ES-I3 (cell line): ENCODE measurements around the gene LY6G5B.
"Not testable (repeated sequence)": the region's sequence is repeated elsewhere in the genome, so short reads cannot be mapped to it uniquely, and the experiment has no call there.

Experiments used
- H3K36me3 ChIP-seq: 2 replicates; pipeline ENCODE4 v1.6.1; 2013; ENCODE audit warnings: mild to moderate bottlenecking, low read length, control low read depth, moderate library complexity; ENCODE audit not compliant: insufficient read depth
- H3K4me1 ChIP-seq: 2 replicates; pipeline ENCODE4 v1.6.1; 2013; ENCODE audit warnings: mild to moderate bottlenecking, control low read depth, low read length; ENCODE audit not compliant: insufficient read depth
- H3K9ac ChIP-seq: 2 replicates; pipeline ENCODE4 v1.6.1; 2013; ENCODE audit warnings: low read depth, mild to moderate bottlenecking, low read length, moderate library complexity
- H3K9me3 ChIP-seq: 2 replicates; pipeline ENCODE4 v1.6.1; 2013; ENCODE audit warnings: mild to moderate bottlenecking, low read length, moderate library complexity; ENCODE audit not compliant: control insufficient read depth, insufficient read depth

The LY6G5B gene

DNA sequence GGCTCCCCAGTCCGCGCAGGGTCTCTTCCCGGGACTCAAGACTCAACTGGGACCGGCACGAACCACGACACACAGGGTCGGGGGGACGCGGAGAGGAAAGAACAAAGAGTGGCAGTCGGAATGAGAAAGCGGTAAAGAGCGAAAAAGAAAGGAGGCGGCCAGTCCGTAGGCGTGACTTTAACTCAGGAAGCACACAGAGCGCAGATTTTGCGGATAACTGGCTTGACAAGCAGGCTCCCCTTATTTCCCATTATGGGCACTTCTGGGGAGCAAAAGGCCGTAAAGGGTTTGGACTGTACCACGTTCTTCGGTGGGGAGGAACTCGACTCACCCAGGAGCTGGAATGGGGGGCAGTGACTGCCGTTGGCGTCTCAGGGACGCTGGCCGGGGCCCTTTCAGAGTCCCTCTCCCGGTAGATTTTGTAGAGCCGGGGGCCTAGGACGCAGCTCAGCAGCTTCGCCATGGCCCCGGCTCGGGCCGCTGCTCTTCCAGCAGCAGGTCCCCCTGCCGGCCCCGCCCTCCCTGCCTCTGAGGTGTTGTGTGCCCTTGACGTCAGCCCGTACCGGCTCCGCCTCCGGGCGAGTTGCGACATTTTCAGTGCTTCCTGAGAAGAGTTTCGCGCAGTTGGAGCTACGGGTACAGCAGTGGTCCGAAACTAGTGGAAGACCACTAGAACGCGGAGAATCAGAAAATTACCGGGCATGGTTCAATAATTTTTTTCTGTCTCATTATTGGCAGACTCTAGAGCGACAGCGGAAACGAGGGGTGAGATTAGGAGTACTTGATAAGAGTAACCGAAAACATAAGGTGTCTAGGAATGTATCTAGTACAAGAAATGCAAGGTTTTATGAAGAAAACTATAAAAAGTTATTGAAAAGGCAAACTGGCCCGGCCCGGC is 33.3 kb downstream of the LY6G5B start, which contains the start of gene ABHD16A:
ABHD16A (minus strand) TSS at position 506 of the 898 bp plus-strand sequence; CDS start at position 463, 43 bp downstream.
- H3K9me3 ChIP-seq: no peaks in the 10 kb centered on the region
- H3K4me1 ChIP-seq: peaks cover 7% of the 10 kb centered on the region; the same call in 1 of the 2 replicates
- 0 out of 2 replicates have a peak, but pooled peaks cover 3% of the 10 kb centered on the region for H3K36me3 ChIP-seq
- peak within 1 kb of the TSS; percentile 69 for H3K9ac ChIP-seq

DNA sequence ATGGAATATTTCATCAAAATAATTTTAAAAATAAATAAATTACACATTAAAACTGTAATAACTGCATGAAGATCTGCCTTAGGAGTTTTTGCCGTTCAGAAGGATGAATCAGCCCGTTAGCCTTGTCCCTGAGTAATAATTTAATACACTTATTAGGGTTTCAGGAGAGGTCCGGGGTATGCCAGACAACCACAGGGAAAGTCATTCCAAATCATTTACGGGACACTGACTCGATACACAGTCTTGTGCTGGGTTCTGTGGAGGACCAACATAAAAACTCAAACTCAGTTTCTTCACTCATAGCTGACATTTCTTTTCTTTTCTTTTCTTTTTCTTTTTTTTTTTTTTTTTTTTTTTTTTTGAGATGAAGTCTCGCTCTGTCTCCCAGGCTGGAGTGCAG is 36.2 kb downstream of the LY6G5B start:
- Histone ChIP-seq H3K36me3 (no peaks in the 10 kb centered on the region), H3K9ac (no peak overlapping the region), H3K4me1 (peaks cover 11% of the 10 kb centered on the region), H3K9me3 (no peaks in the 10 kb centered on the region)

DNA sequence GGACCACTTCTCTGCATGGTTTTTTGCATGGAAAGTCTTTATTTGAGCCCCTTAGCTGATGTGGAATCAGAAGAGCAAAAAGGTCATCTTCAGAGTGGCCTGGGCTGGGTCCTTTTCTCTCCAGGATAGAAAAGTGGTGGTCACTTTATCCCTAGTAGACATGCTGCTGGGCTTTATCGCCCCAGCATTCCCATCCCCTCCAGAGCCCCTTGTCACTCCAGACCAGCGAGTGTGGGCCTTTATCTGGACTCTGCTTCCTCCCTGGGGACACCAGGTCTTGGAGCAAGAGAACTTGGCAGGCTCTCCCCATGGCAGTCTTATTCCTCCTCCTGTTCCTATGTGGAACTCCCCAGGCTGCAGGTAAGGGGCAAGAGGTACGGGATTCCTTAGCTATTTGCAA is 36.8 kb downstream of the LY6G5B start, which contains the start of gene LY6G6F:
LY6G6F (plus strand) TSS at position 268 of the 400 bp plus-strand sequence; CDS start at position 309, 41 bp downstream.
- no peak within 1 kb of the TSS for H3K9ac ChIP-seq

DNA sequence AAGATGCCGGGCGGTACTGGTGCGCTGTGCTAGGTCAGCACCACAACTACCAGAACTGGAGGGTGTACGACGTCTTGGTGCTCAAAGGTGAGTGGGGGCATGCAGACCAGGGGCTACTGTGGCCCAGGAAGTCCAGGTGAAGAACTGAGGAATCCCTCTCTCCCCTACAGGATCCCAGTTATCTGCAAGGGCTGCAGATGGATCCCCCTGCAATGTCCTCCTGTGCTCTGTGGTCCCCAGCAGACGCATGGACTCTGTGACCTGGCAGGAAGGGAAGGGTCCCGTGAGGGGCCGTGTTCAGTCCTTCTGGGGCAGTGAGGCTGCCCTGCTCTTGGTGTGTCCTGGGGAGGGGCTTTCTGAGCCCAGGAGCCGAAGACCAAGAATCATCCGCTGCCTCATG is 37.9 kb downstream of the LY6G5B start:
- H3K36me3 ChIP-seq: no peaks in the 10 kb centered on the region
- H3K9me3 ChIP-seq: no peaks in the 10 kb centered on the region
- H3K9ac ChIP-seq: no peak overlapping the region
- peaks cover 3% of the 10 kb centered on the region; the same call in 1 of the 2 replicates for H3K4me1 ChIP-seq

More for the DNA sequence above, 36.8 kb downstream of the LY6G5B start, which contains the start of gene LY6G6F:
- Histone ChIP-seq H3K4me1 (peaks cover 9% of the 10 kb centered on the region), H3K36me3 (no peaks in the 10 kb centered on the region), H3K9me3 (no peaks in the 10 kb centered on the region)

DNA sequence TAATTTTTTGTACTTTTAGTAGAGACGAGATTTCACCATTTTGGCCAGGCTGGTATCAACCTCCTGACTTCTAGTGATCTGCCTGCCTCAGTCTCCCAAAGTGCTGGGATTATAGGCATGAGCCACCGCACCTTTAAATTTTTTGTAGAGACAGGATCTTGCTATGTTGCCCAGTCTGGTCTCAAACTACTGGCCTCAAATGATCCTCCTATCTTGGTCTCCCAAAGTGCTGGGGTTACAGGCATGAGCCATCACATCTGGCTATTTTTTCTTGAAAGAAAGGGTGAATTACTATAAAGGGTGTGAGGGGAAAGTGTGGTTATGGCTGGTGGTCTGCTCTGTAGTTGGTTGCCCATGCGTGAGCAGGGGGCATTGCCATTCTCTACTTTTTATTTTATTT is 38.4 kb downstream of the LY6G5B start:
- Histone ChIP-seq H3K9me3 (no peaks in the 10 kb centered on the region), H3K4me1 (peaks cover 3% of the 10 kb centered on the region; the same call in 1 of the 2 replicates), H3K36me3 (no peaks in the 10 kb centered on the region), H3K9ac (no peak overlapping the region)

DNA sequence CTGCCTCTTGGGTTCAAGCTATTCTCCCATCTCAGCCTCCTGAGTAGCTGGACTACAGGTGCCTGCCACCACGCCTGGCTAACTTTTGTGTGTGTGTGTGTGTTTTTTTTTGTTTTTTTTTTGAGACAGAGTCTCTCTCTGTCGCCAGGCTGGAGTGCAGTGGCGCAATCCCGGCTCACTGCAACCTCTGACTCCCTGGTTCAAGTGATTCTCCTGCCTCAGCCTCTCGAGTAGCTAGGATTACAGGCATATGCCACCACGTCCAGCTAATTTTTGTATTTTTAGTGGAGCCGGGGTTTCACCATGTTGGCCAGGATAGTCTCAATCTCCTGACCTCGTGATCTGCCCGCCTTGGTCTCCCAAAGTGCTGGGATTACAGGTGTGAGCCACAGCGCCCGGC is 39.4 kb downstream of the LY6G5B start:
- not testable (repeated sequence) for H3K9ac ChIP-seq, H3K36me3 ChIP-seq, H3K9me3 ChIP-seq
- peaks cover 12% of the 10 kb centered on the region for H3K4me1 ChIP-seq

DNA sequence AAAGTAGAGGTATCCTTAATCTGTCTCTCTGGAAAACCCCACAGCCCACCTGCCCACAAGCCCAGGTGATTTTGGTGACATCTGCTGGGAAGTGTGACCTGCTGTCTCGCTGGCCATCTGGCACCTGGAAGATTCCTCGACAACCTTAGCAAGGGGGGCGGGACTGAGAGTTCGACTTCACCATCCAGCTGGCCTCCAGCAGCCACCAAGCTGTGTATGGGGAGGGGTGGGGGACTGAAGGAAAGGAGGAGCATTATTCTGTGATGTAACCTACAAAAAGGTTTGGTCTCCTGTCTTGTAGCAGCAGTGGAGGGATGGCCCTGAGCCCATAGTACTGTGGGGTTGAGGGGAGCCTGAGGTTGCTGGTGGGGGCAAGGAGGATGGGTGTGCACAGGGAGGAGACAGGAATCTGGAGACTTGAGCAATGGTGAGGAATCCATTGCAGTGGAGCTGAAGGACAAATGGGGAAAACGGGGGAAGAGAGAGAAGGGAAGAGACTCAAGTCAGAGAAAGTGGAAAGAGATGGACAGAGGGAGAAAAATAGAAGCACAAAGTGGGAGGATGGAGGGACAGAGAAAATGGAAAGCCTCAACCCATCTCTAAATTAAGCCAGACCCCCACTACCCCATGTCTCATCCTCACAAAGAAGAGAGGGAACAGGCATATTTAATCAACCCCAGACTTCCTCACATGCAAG is 40.9 kb downstream of the LY6G5B start:
- Histone ChIP-seq H3K9ac (no peak overlapping the region), H3K36me3 (no peaks in the 10 kb centered on the region), H3K4me1 (peaks cover 16% of the 10 kb centered on the region), H3K9me3 (no peaks in the 10 kb centered on the region)

DNA sequence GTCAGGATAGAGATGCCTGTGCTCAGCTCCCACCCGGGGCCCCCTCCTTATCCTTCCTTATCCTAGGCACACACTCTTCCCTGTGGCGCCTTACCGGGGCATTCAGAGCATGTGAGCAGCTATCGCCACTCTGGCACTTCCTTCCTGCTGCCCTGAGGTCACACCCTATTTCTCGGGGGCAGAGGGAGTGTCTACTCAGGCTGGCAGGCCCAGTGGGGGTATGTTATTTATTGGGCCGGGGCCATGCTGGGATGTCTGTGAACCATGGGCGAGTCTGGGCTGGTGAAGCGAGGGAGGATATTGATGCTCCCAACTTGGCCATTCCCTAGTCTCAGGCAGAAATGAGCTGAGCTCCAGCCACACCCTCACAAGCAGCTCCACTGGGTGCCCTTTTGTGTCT is 41.5 kb downstream of the LY6G5B start:
- Histone ChIP-seq H3K36me3 (no peaks in the 10 kb centered on the region), H3K9me3 (no peaks in the 10 kb centered on the region), H3K4me1 (peaks cover 16% of the 10 kb centered on the region), H3K9ac (no peak overlapping the region)

DNA sequence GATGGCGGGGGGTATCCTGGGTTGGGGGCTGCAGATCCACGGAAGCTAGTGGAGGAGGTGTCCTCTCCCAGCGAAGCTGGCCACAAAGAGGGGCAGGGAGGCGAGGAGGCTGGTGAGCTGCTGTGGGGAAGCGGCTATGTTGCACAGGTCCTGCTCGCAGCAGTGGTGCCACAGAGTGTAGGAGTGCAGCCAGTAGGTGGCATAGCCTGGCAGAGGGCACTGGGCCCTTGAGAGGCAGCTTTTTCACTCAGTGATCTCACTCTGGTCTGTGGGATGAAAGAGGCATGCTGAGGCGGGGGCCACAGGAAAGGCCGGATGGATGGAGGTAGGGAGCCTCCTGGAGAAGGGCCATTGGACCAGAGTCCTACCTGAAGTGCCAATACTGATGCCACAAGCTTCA is 42.5 kb downstream of the LY6G5B start:
- peaks cover 16% of the 10 kb centered on the region for H3K4me1 ChIP-seq
- no peaks in the 10 kb centered on the region for H3K9me3 ChIP-seq
- no peaks in the 10 kb centered on the region for H3K36me3 ChIP-seq
- H3K9ac ChIP-seq: no peak overlapping the region

DNA sequence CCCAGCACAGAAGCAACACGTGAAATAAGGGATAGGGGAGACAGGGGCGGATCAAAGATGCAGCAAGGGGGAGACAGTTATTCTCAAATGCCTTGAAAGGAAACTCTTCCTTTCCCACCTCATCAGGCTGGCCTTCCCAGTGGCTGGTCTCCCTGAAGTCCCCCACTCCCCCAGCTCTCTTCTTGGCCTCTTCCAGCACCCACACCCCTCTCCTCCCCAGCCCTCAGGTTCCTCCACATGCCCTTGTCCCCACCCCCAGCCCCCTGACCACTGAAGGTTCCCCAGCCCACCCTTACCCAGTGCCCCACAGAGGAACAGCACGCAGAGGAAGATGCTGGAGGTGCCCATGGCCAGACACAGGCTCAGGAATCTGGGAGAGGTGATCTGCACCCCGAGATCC is 43.7 kb downstream of the LY6G5B start:
- no peaks in the 10 kb centered on the region for H3K36me3 ChIP-seq
- no peaks in the 10 kb centered on the region for H3K9me3 ChIP-seq
- H3K9ac ChIP-seq: no peak overlapping the region
- peaks cover 16% of the 10 kb centered on the region for H3K4me1 ChIP-seq

DNA sequence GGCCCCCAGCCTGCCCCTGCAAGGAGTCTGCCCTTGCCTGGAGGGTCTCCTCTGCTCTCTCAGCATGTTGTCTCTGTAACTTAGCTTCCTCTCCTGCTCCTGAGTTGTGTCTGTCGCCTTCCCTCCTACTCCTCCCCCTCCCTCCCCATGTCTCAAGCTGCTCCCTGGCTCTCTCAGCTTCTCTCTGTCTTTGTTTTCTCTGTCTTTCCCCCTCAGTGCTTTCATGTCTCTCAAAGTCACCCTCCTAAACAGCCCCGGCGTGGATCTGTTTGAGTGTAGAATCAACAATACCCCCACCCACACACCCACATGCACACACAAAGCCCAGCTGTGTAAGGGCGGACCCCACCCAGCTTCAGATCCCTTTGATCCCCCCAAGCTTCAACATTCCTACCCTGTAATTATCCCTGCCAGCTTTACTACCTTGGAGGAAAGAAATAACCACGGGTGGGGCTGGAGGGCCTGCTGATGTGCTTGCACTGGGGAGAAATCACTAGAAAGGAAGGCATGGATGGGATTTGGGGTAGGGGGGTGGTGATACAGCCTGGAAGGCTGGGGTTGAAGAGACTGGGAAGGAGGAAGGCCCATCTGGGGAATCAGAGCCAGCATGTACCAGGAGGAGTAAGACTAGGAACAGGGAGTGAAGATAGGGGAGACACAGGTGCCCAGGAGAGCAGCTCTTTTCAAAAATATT is 44.4 kb downstream of the LY6G5B start:
- Histone ChIP-seq H3K4me1 (peaks cover 19% of the 10 kb centered on the region), H3K9ac (no peak overlapping the region), H3K9me3 (no peaks in the 10 kb centered on the region), H3K36me3 (no peaks in the 10 kb centered on the region)

DNA sequence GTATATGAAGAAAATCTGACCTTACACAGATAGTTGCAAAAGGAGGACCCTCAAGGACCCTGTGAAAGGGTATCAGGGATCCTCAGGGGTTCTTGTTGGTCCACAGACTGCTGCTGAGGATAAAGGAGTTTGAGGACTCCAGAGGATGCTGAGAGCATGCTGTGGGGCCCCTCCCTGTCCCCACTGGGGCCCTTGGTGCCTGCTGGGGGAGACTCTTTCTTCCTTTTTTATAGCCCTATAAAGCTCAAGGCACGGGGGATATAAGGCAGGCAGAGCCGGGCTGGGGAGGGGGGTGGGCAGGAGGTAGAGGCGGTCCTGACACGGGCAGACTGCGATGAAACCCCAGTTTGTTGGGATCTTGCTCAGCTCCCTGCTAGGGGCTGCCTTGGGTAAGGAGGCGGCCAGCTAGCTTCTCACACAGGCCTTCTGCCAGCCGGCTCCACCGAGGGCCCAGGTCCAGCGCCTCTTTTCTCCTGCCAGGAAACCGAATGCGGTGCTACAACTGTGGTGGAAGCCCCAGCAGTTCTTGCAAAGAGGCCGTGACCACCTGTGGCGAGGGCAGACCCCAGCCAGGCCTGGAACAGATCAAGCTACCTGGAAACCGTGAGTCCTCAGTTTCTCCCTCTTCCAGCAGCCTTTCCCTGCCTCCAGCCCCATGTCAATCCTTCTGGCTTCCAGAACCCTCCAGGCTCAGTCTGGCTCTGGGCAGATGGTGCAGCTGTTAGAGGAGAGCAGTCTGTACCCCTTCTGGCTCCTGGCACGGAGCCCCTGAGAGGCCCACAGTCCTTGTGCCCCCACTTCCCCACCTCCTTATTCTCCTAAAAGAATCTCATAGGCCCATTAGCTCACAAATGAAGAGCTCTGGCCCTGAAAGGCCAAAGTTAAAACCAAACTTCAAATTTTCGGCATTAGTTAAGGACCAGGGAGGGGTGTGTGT is 45.5 kb downstream of the LY6G5B start, which contains the start of gene LY6G6D:
LY6G6D (plus strand) TSS at position 327 of the 937 bp plus-strand sequence; CDS start at position 335, 8 bp downstream.
- Histone ChIP-seq H3K9ac (no peak within 1 kb of the TSS), H3K4me1 (peaks cover 17% of the 10 kb centered on the region), H3K9me3 (no peaks in the 10 kb centered on the region), H3K36me3 (no peaks in the 10 kb centered on the region)

DNA sequence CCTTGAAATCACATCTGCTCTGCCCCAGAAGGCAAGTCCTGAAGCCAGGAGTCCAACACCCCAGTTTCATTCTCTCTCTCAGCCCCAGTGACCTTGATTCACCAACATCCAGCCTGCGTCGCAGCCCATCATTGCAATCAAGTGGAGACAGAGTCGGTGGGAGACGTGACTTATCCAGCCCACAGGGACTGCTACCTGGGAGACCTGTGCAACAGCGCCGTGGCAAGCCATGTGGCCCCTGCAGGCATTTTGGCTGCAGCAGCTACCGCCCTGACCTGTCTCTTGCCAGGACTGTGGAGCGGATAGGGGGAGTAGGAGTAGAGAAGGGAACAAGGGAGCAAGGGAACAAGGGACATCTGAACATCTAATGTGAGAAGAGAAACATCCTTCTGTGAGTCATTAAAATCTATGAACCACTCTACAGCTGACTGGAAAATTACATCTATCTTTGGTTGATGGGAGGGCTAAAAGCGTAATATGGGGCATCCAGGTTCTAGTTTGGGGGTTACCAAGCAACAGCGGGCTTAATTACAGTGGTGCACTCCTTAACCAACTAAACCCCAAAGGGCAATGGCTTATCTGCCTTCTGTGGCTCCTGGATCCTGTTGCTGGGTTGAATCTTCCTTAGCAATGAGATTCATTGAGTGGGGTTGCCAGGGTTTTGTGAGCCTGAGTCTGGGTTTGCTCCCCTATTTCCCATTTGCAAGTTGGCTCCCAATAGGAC is 47.9 kb downstream of the LY6G5B start:
- H3K4me1 ChIP-seq: peaks cover 16% of the 10 kb centered on the region
- no peaks in the 10 kb centered on the region for H3K36me3 ChIP-seq
- no peak overlapping the region for H3K9ac ChIP-seq
- H3K9me3 ChIP-seq: no peaks in the 10 kb centered on the region
